PFSK-1 (cell line): ENCODE results near the gene MCRIP2.

ENCODE experiments used
- FOXP2 ChIP-seq: optimal IDR thresholded peaks from 2 replicates; pipeline ENCODE3; 2011; ENCODE audit warnings: borderline replicate concordance, control low read depth, inconsistent platforms; ENCODE audit not compliant: insufficient read depth; ENCODE audit errors: extremely low read length, extremely low read depth
- POLR2AphosphoS5 ChIP-seq: IDR thresholded peaks from 2 replicates; pipeline ENCODE4 v1.6.1; 2012; ENCODE audit warnings: low read depth, mild to moderate bottlenecking, control low read depth, low read length, moderate library complexity
- TAF1 ChIP-seq: IDR thresholded peaks from 2 replicates; pipeline ENCODE4 v1.6.1; 2012; ENCODE audit warnings: low read length, control low read depth, borderline replicate concordance; ENCODE audit not compliant: insufficient read depth
- TF ChIP-seq, protein P1 (sequence below), 2 experiments: IDR thresholded peaks; 2 replicates each; pipeline versions ENCODE4 v1.6.1 to v1.8.0; 2011 to 2012; ENCODE audit warnings: low read depth in 2 of 2, low read length in 2 of 2, control low read depth in 1 of 2, inconsistent platforms in 1 of 2, mild to moderate bottlenecking in 1 of 2, moderate library complexity in 1 of 2; ENCODE audit not compliant: insufficient read depth in 1 of 2

DNA sequence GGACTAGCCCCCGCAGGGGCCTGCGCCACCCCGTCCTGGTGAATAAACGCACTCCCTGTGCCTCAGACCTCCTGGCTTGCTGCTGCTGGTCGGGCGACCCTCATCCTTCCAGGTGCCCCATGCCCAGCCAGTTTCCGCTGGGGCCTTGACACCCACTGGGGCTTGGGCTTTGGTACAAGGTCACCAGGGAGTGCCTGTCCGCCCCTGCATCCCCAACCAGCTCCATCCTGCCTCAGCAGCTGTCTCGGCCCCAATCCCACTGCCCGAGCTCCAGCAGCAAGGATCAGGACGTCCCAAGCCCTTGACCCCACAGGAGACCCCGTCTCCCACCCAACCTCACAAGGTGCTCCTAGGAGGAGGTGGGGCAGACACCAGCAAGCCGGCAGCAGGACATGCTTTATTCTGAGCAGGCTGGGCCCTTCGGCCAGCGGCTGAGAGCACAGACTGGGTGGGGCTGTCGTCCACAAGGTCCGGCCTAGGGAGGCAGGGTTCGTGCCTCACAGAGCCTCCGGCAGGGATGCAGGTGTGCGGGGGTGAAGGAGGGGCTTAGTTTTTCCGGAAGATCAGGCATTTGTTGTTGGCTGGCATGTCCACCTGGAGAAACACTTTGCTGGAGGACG is 7.5 kb upstream of the MCRIP2 start:
- TF ChIP-seq POLR2AphosphoS5 (no peak), FOXP2 (no peak), TAF1 (no peak)
- TF ChIP-seq, protein P1, sequence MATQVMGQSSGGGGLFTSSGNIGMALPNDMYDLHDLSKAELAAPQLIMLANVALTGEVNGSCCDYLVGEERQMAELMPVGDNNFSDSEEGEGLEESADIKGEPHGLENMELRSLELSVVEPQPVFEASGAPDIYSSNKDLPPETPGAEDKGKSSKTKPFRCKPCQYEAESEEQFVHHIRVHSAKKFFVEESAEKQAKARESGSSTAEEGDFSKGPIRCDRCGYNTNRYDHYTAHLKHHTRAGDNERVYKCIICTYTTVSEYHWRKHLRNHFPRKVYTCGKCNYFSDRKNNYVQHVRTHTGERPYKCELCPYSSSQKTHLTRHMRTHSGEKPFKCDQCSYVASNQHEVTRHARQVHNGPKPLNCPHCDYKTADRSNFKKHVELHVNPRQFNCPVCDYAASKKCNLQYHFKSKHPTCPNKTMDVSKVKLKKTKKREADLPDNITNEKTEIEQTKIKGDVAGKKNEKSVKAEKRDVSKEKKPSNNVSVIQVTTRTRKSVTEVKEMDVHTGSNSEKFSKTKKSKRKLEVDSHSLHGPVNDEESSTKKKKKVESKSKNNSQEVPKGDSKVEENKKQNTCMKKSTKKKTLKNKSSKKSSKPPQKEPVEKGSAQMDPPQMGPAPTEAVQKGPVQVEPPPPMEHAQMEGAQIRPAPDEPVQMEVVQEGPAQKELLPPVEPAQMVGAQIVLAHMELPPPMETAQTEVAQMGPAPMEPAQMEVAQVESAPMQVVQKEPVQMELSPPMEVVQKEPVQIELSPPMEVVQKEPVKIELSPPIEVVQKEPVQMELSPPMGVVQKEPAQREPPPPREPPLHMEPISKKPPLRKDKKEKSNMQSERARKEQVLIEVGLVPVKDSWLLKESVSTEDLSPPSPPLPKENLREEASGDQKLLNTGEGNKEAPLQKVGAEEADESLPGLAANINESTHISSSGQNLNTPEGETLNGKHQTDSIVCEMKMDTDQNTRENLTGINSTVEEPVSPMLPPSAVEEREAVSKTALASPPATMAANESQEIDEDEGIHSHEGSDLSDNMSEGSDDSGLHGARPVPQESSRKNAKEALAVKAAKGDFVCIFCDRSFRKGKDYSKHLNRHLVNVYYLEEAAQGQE (IDR thresholded peaks at IDR 0.05; ENCODE audit: insufficient read depth in 1 of 2, low read depth in 2 of 2, low read length in 2 of 2): no peak
